ENCODE data around the gene SP1. TPM values are rescaled to one million over a fixed set of nuclear protein-coding genes. Genes with fewer than 3 reads are reported as not detected.

Gene SP1
- total RNA-seq, 1 experiment from 2014 or later = 78.4 TPM

DNA sequence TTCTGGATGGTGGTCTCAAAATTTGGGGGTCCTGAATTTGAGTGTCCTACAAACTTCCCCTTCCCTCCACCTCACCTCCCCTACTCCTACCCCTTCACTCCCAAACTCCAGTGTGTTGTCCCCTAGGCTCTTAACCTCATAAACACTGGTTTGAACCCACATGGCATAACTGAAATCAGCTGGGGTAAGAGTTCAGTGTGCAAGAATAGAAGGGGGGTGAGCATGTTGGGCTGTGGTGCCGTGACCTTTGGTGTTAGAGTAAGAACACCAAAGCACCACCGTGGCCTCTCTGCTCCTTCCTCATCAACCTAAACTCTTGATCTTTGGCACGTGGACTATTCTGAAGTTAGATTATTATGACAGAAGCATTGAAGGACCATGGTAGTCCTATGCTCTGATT lies 83.0 kb downstream of the SP1 start:
- ChIA-PET POLR2A (ENCODE audit: low non-redundant PET) (no interaction called here), CTCF (no interaction called here)
- H3K4me1 ChIP-seq (ENCODE audit: insufficient read depth, low read length, poor library complexity, severe bottlenecking) = peaks cover 8% of the 10 kb centered on the region
- H3K36me3 ChIP-seq (ENCODE audit: insufficient read depth, low read length, poor library complexity, severe bottlenecking) = peaks cover 99% of the 10 kb centered on the region
- no peaks in the 10 kb centered on the region for H3K9me3 ChIP-seq (ENCODE audit: low read depth, low read length, poor library complexity, severe bottlenecking)
- no peak for DNase-seq (ENCODE audit: low spot score)
- BruUV-seq (replicated peaks) = no TSS peak
- H3K27me3 ChIP-seq (replicated peaks; ENCODE audit: insufficient read depth, low read depth, low read length, poor library complexity) = no peaks in the 10 kb centered on the region
- TF ChIP-seq, protein P1, sequence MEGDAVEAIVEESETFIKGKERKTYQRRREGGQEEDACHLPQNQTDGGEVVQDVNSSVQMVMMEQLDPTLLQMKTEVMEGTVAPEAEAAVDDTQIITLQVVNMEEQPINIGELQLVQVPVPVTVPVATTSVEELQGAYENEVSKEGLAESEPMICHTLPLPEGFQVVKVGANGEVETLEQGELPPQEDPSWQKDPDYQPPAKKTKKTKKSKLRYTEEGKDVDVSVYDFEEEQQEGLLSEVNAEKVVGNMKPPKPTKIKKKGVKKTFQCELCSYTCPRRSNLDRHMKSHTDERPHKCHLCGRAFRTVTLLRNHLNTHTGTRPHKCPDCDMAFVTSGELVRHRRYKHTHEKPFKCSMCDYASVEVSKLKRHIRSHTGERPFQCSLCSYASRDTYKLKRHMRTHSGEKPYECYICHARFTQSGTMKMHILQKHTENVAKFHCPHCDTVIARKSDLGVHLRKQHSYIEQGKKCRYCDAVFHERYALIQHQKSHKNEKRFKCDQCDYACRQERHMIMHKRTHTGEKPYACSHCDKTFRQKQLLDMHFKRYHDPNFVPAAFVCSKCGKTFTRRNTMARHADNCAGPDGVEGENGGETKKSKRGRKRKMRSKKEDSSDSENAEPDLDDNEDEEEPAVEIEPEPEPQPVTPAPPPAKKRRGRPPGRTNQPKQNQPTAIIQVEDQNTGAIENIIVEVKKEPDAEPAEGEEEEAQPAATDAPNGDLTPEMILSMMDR (conservative IDR thresholded peaks at IDR 0.05; ENCODE audit: low read depth, low read length) = no peak
- no peak for TF ChIP-seq EZH2 (IDR thresholded peaks at IDR 0.05; ENCODE audit: borderline replicate concordance, low read depth, low read length, poor library complexity, severe bottlenecking)
- no peak overlapping the region for H3K27ac ChIP-seq (ENCODE audit: low read depth, low read length, poor library complexity, severe bottlenecking)
- H3K4me3 ChIP-seq (ENCODE audit: low read depth, low read length, poor library complexity, severe bottlenecking) = no peak overlapping the region
- intact Hi-C loops (cut with micrococcal nuclease; ENCODE audit: unreplicated experiment) = loop anchor here (5.0 kb wide), 1 partner anchor 441 kb away; no protein-coding TSS in a partner anchor

DNA sequence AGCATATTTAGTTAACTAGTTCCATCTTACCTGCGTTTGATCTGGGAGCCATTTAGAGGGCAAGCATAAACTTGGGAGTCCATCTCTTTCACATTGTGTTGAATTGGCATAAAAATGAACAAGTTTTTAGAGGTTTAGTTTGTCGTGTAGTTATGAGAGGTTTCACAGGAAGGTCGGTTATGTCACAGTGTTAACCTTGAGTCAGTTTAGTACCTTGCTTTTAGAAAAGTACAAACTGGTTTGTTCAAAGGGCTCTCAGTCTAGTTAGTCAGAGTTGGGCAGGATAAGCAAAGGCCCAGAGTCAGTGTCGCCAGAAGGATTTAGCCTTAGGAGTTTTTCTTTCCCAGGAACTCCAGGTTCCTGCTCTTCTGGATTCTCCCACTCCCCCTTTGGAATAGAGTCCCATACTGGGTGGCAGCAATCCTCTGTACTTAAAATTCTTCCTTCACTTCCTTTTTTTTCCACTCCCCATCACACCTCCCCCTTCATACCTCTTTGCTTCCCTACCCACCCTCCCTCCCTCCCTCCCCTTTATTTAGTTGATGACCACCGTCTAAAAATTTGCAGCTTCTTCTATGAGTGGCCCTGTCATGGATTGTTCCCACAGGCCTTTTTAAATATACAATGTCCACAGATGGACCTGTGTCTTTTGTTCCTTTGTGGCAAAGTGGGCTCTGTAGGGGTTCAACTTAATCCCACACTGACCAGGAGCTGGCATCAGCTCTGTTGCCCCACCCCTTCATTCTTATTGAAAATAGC lies 84.0 kb downstream of the SP1 start:
- no peak for TF ChIP-seq EZH2 (IDR thresholded peaks at IDR 0.05; ENCODE audit: borderline replicate concordance, low read depth, low read length, poor library complexity, severe bottlenecking)
- TF ChIP-seq, protein P1 (conservative IDR thresholded peaks at IDR 0.05; ENCODE audit: low read depth, low read length) = no peak
- H3K9me3 ChIP-seq (ENCODE audit: low read depth, low read length, poor library complexity, severe bottlenecking) = no peaks in the 10 kb centered on the region
- ChIA-PET CTCF (no interaction called here), POLR2A (ENCODE audit: low non-redundant PET) (interaction anchor here (0.6 to 0.7 kb wide), 2 partner anchors 18 to 309 kb away, joined by 3 to 6 read pairs; no protein-coding TSS in a partner anchor)
- intact Hi-C loops (cut with micrococcal nuclease; ENCODE audit: unreplicated experiment) = loop anchor here (5.0 kb wide), 1 partner anchor 442 kb away; no protein-coding TSS in a partner anchor
- H3K4me3 ChIP-seq (ENCODE audit: low read depth, low read length, poor library complexity, severe bottlenecking) = no peak overlapping the region
- no peaks in the 10 kb centered on the region for H3K27me3 ChIP-seq (replicated peaks; ENCODE audit: insufficient read depth, low read depth, low read length, poor library complexity)
- H3K4me1 ChIP-seq (ENCODE audit: insufficient read depth, low read length, poor library complexity, severe bottlenecking) = peaks cover 8% of the 10 kb centered on the region
- no TSS peak for BruUV-seq (replicated peaks)
- H3K36me3 ChIP-seq (ENCODE audit: insufficient read depth, low read length, poor library complexity, severe bottlenecking) = peaks cover 99% of the 10 kb centered on the region
- H3K27ac ChIP-seq (ENCODE audit: low read depth, low read length, poor library complexity, severe bottlenecking) = no peak overlapping the region
- DNase-seq (ENCODE audit: low spot score) = no peak

DNA sequence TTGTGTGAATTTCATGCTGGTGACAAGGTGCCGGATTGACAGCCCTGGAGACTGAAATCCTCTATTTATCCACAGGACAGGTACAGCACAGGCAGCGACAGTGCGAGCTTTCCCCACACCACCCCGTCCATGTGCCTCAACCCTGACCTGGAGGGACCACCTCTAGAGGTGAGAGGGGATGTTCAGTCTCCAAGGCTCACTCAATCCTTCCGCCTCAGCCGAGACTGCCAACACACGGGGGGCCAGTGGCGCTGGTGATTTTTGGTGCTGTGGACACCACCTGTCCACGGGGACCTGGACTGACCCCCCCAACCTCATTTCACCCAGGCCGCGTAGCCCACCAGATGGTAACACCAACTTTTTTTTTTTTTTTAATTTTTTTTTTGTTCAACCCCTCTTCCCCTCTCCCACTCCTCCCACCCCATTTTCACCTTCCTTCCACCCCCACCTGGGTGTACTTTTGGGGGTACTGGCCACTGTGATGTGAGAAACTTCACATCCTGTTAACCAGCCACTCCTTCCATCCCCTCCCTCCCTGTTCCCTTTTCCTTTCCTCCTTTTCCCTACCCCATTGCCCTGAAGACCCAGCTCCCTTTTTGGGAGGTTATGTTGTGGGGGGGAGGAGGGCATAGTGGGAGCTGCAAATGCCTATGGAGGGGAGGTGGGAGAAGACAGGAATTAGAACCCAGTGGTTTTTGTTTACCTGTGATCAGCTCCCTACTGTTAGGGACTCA lies 84.9 kb downstream of the SP1 start:
- no TSS peak for BruUV-seq (replicated peaks)
- no peak for DNase-seq (ENCODE audit: low spot score)
- H3K27ac ChIP-seq (ENCODE audit: low read depth, low read length, poor library complexity, severe bottlenecking) = no peak overlapping the region

More for the DNA sequence above, 84.9 kb downstream of the SP1 start:
- peaks cover 99% of the 10 kb centered on the region for H3K36me3 ChIP-seq (ENCODE audit: insufficient read depth, low read length, poor library complexity, severe bottlenecking)
- peaks cover 6% of the 10 kb centered on the region for H3K4me1 ChIP-seq (ENCODE audit: insufficient read depth, low read length, poor library complexity, severe bottlenecking)
- ChIA-PET POLR2A (ENCODE audit: low non-redundant PET) (interaction anchor here (0.7 kb wide), 1 partner anchor 17 kb away, joined by 6 read pairs; no protein-coding TSS in a partner anchor), CTCF (no interaction called here)
- no peaks in the 10 kb centered on the region for H3K9me3 ChIP-seq (ENCODE audit: low read depth, low read length, poor library complexity, severe bottlenecking)
- no peak overlapping the region for H3K4me3 ChIP-seq (ENCODE audit: low read depth, low read length, poor library complexity, severe bottlenecking)
- TF ChIP-seq, protein P1 (conservative IDR thresholded peaks at IDR 0.05; ENCODE audit: low read depth, low read length) = no peak
- TF ChIP-seq EZH2 (IDR thresholded peaks at IDR 0.05; ENCODE audit: borderline replicate concordance, low read depth, low read length, poor library complexity, severe bottlenecking) = no peak
- no peaks in the 10 kb centered on the region for H3K27me3 ChIP-seq (replicated peaks; ENCODE audit: insufficient read depth, low read depth, low read length, poor library complexity)
- intact Hi-C loops (cut with micrococcal nuclease; ENCODE audit: unreplicated experiment) = loop anchor here (5.0 kb wide), 1 partner anchor 443 kb away; no protein-coding TSS in a partner anchor

Measured in A673 (cell line).